ENCODE measurements around the gene CASP14.

- TF ChIP-seq BHLHE40 (IDR thresholded peaks at IDR 0.05; ENCODE audit: borderline replicate concordance): no peak
- no peak for TF ChIP-seq HDGF (IDR thresholded peaks at IDR 0.05; ENCODE audit: borderline replicate concordance)
Observed at GRCh38 chr19:15038294-15038693, 11.0 kb upstream of the CASP14 start.
